Activated naive CD8-positive, alpha-beta T cell treated with anti-CD3 and anti-CD28 coated beads, Interleukin-2, amount 50 U/mL, for 16 hours (primary cell): Measurements from ENCODE around the gene OR5M3.

Source experiments
- DNase-seq: peaks from one replicate; pipeline ENCODE4 v3.0.0-alpha.2; 2020; ENCODE audit warnings: low read depth, low spot score

OR5M3 gene

GRCh38 chr11:56473252-56473651 lies at the start of gene OR5M3:
Gene OR5M3 (minus strand): TSS chr11:56473352. CDS start chr11:56470497, 2,855 bp downstream.
- DNase-seq: no peak

GRCh38 chr11:56522008-56522407 lies 48.9 kb upstream of the OR5M3 start:
- no peak for DNase-seq

DNA sequence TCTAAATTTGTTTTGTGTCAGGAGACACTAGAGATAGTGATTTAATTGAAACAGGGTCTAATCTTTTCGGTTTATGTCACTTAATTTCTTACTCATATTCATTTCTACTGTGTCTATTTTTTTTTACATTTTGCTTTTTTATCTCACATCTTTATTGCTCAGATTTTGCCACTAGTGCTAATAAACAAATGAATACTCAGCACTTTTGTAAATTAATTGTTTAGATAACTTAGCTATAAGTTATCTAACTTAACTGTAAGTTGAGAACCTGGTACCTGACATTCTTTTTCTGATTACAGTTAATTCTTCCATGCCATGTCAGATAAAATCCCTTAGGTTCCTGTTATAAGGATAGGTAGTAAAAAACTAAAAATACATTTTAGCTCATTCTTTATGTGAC lies 40.1 kb upstream of the OR5M3 start:
- DNase-seq: no peak

DNA sequence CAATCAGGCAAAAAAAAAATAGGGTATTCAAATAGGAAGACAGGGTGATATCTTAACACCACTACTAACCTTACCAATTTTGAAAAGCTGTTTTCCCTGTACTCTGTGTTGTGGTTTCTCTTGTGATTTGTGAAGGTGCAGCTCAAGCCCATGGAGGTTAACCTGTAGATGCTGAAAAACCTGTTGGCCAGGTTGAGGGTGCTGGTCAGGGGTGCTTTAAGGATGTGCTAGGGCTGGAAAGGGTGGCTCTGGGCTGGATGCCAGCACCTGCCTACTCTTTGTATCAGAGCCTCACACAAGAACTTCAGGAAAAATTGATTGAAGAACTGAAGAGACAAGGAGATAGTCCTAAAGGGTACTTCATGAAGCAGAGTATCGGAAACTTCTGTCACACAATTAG lies 36.3 kb upstream of the OR5M3 start:
- no peak for DNase-seq

- DNase-seq: no peak
Measured at GRCh38 chr11:56497010-56497409, 23.9 kb upstream of the OR5M3 start.

- DNase-seq: no peak
Measured at GRCh38 chr11:56495117-56495516, 22.0 kb upstream of the OR5M3 start.

DNA sequence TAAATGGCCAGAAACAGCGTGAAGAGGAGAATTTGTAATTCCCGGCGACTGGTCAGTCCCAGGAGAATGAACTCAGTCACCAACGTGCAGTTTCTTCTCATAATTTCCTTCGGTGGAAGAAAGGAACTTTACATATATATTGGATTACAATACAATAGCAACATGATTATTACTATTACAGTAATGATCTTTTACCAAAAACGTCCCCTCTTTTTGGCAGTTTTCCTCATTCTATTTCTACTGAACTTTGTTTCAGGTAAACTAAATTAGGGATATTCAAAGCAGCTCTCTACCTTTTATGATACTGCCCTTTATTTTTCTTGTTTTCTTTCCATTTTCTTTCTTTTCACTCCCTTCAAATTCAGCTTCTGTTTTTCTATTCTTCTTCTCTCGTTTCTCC lies 18.1 kb upstream of the OR5M3 start, which contains the start of gene OR5M8:
Gene OR5M8, minus strand, starts transcription at position 101 of the 400 bp plus-strand sequence. Its CDS starts 0 bp downstream, at position 101.
- no peak for DNase-seq

- no peak for DNase-seq
Measured at GRCh38 chr11:56486801-56487200, 13.6 kb upstream of the OR5M3 start.

DNA sequence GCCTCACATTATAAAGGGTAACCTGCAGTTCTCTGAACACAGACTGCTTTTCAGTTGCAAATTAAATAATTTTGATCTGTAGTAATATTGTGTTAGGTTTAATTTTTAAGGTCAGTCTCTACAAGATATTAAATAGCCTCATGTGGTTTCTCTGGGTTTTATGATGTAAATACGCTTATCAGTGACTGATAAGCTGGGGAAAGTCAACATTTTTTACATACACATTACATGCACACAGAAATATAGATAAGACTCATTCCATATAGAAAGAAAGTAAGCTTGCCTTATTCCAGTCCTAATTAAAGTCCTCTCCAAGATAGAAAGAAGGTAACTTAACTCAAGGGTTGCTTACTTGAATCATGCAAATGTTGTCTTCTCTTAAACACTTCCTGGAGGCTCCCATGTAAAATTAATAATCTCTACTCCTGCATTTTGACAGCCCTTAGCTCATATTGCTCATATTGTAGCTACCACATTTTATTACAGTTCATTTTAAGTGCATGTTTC lies 1.6 kb upstream of the OR5M3 start:
- no peak for DNase-seq

DNA sequence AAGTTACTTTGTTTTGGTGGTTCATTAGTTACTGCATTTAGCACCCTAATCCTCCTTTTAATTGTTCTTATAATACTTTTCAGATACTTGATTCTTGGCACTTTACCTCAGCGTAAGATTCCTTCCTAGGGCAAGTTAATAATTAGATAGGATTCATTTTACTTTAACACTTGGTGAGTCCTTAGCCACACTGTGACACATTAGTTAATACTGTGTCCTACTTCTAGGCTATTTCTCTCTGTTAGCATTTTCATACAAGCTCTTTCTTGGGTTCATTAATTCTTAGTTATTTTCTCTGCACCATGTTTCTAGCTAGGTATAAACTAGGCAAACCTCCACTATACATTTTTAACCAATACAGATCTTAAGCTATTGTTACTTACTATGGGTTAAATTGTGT lies 16.1 kb downstream of the OR5M3 start:
- no peak for DNase-seq

DNA sequence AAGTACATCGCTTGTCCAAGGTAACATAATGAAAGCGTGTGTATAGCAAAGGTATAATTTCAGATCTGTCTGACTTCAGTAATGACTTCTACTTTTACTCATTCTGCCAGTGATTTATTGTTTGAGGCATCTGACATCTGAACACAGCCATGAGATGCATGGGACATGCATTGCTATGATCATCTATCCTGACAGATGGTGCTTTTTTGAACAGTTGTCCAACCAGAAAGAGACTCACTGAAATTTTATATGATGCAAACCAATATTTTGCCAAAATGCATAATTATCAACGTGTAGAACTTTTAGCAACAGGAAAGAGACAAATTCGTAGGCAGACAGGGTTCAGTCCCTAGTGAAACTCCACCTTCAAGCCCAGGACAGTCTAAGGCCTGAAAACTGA lies 19.6 kb downstream of the OR5M3 start:
- no peak for DNase-seq
